ENCODE data around the gene BMP10.
"Not testable (repeated sequence)": the region's sequence is repeated elsewhere in the genome, so short reads cannot be mapped to it uniquely, and the experiment has no call there.

Gene BMP10

GRCh38 chr2:68895981-68896380 lies 24.8 kb upstream of the BMP10 start:
- not testable (repeated sequence) for DNase-seq (ENCODE audit: low read depth)

GRCh38 chr2:68889500-68889899 lies 18.3 kb upstream of the BMP10 start:
- no peak for DNase-seq (ENCODE audit: low read depth)

- DNase-seq (ENCODE audit: low read depth), result no peak
Measured at GRCh38 chr2:68889021-68889420, 17.8 kb upstream of the BMP10 start.

- DNase-seq (ENCODE audit: low read depth), result no peak
Measured at GRCh38 chr2:68888038-68888704, 17.0 kb upstream of the BMP10 start.

- DNase-seq (ENCODE audit: low read depth), result no peak
Measured at GRCh38 chr2:68885811-68886075, 14.5 kb upstream of the BMP10 start.

GRCh38 chr2:68885074-68885810 lies 14.0 kb upstream of the BMP10 start:
- no peak for DNase-seq (ENCODE audit: low read depth)

- no peak for DNase-seq (ENCODE audit: low read depth)
Measured at GRCh38 chr2:68880213-68880612, 9.0 kb upstream of the BMP10 start.

- DNase-seq (ENCODE audit: low read depth), result no peak
Measured at GRCh38 chr2:68879296-68879695, 8.1 kb upstream of the BMP10 start.

GRCh38 chr2:68878753-68879152 lies 7.6 kb upstream of the BMP10 start:
- DNase-seq (ENCODE audit: low read depth), result no peak

- no peak for DNase-seq (ENCODE audit: low read depth)
Measured at GRCh38 chr2:68878071-68878711, 7.0 kb upstream of the BMP10 start.

- no peak for DNase-seq (ENCODE audit: low read depth)
Measured at GRCh38 chr2:68877079-68877772, 6.0 kb upstream of the BMP10 start.

- DNase-seq (ENCODE audit: low read depth), result no peak
Measured at GRCh38 chr2:68870215-68870614, 982 bp downstream of the BMP10 start.

- DNase-seq (ENCODE audit: low read depth), result no peak
Measured at GRCh38 chr2:68865108-68865507, 6.1 kb downstream of the BMP10 start.

GRCh38 chr2:68863996-68864395 lies 7.2 kb downstream of the BMP10 start:
- no peak for DNase-seq (ENCODE audit: low read depth)

- no peak for DNase-seq (ENCODE audit: low read depth)
Measured at GRCh38 chr2:68862889-68863288, 8.3 kb downstream of the BMP10 start.

- DNase-seq (ENCODE audit: low read depth), result no peak
Measured at GRCh38 chr2:68861330-68861729, 9.9 kb downstream of the BMP10 start.

GRCh38 chr2:68860111-68860510 lies 11.1 kb downstream of the BMP10 start:
- DNase-seq (ENCODE audit: low read depth), result no peak

- DNase-seq (ENCODE audit: low read depth), result no peak
Measured at GRCh38 chr2:68857855-68858456, 13.2 kb downstream of the BMP10 start.

GRCh38 chr2:68857202-68857845 lies 13.9 kb downstream of the BMP10 start:
- DNase-seq (ENCODE audit: low read depth), result no peak

- DNase-seq (ENCODE audit: low read depth), result no peak
Measured at GRCh38 chr2:68855550-68855949, 15.6 kb downstream of the BMP10 start.

- no peak for DNase-seq (ENCODE audit: low read depth)
Measured at GRCh38 chr2:68854476-68854875, 16.7 kb downstream of the BMP10 start.

- DNase-seq (ENCODE audit: low read depth), result no peak
Measured at GRCh38 chr2:68853915-68854314, 17.3 kb downstream of the BMP10 start.

Measured in T follicular helper cell (primary cell).